ENCODE measurements around the gene CCDC142. TPM values are rescaled to one million over a fixed set of nuclear protein-coding genes. Genes with fewer than 3 reads are reported as not detected.
"Not testable (repeated sequence)": the region's sequence is repeated elsewhere in the genome, so short reads cannot be mapped to it uniquely, and the experiment has no call there.

CCDC142 gene
- total RNA-seq, 1 donor from 2014 or later: 4.6 TPM

GRCh38 chr2:74499267-74499939, 16.6 kb upstream of the CCDC142 start, which contains the start of gene LBX2:
Gene LBX2, minus strand, starts transcription at chr2:74499603. Its CDS starts 66 bp downstream, at chr2:74499537.
- ATAC-seq: no peak

GRCh38 chr2:74498500-74499266, 15.9 kb upstream of the CCDC142 start:
- ATAC-seq: peak; percentile 63

- ATAC-seq: peak; percentile 41
Observed at GRCh38 chr2:74497777-74498499, 15.1 kb upstream of the CCDC142 start.

- no peak for ATAC-seq
Observed at GRCh38 chr2:74496997-74497776, 14.4 kb upstream of the CCDC142 start.

GRCh38 chr2:74495440-74495839, 12.6 kb upstream of the CCDC142 start:
- ATAC-seq: no peak

- no peak for ATAC-seq
Observed at GRCh38 chr2:74493546-74493945, 10.7 kb upstream of the CCDC142 start.

- no peak for ATAC-seq
Observed at GRCh38 chr2:74491648-74492544, 9.1 kb upstream of the CCDC142 start.

GRCh38 chr2:74489906-74490305, 7.1 kb upstream of the CCDC142 start:
- no peak for ATAC-seq

- no peak for ATAC-seq
Observed at GRCh38 chr2:74488643-74489481, 6.1 kb upstream of the CCDC142 start.

GRCh38 chr2:74486141-74486540, 3.3 kb upstream of the CCDC142 start:
- ATAC-seq: no peak

GRCh38 chr2:74483675-74484164, 922 bp upstream of the CCDC142 start:
- not testable (repeated sequence) for ATAC-seq

GRCh38 chr2:74481961-74482800, 617 bp downstream of the CCDC142 start:
- ATAC-seq: peak; percentile 51

- ATAC-seq: no peak
Observed at GRCh38 chr2:74481431-74481830, 1.4 kb downstream of the CCDC142 start.

GRCh38 chr2:74474899-74475298, 7.9 kb downstream of the CCDC142 start:
- no peak for ATAC-seq

GRCh38 chr2:74474481-74474880, 8.3 kb downstream of the CCDC142 start:
- no peak for ATAC-seq

- ATAC-seq: peak; percentile 4
Observed at GRCh38 chr2:74472945-74473258, 9.9 kb downstream of the CCDC142 start.

GRCh38 chr2:74472086-74472944, 10.5 kb downstream of the CCDC142 start, which contains the start of gene MRPL53:
Gene MRPL53, minus strand, starts transcription at chr2:74472680. Its CDS starts 20 bp downstream, at chr2:74472660.
- peak; percentile 95 for ATAC-seq

GRCh38 chr2:74471332-74472065, 11.3 kb downstream of the CCDC142 start:
- ATAC-seq: peak; percentile 45
